MM.1S (cell line): ENCODE measurements around the gene AIMP1.

Experiments used
- CTCF ChIP-seq: fragments of 300-600 bp; sonication (generic); IDR thresholded peaks from 2 replicates; pipeline ENCODE4 v1.5.1; 2016; ENCODE audit warnings: antibody characterized with exemption, low read length, mixed read lengths
- EZH2 ChIP-seq: fragments of 300-600 bp; sonication (generic); optimal IDR thresholded peaks from 2 replicates; pipeline ENCODE3; 2017; ENCODE audit warnings: low read depth, mild to moderate bottlenecking, antibody characterized with exemption, low read length, mixed read lengths
- EZH2phosphoT487 ChIP-seq: fragments of 300-600 bp; sonication (generic); IDR thresholded peaks from 2 replicates; pipeline ENCODE4 v1.6.1; 2018; ENCODE audit warnings: antibody characterized with exemption, low read length

GRCh38 chr4:106337916-106338315, 21.6 kb downstream of the AIMP1 start:
- TF ChIP-seq CTCF (no peak), EZH2 (no peak), EZH2phosphoT487 (no peak)
